Stimulated activated CD8-positive, alpha-beta memory T cell treated with anti-CD3 and anti-CD28 coated beads, Interleukin-7, amount 100 ng/mL, for 48 hours (primary cell): Measurements from ENCODE around the gene ARL2BP.

Experiments used
- DNase-seq, 2 donors: peaks; one replicate each; pipeline ENCODE4 v3.0.0-alpha.2; 2020; ENCODE audit warnings: low read depth in 1 of 2; ENCODE audit errors: extremely low read depth in 1 of 2

ARL2BP gene

DNA sequence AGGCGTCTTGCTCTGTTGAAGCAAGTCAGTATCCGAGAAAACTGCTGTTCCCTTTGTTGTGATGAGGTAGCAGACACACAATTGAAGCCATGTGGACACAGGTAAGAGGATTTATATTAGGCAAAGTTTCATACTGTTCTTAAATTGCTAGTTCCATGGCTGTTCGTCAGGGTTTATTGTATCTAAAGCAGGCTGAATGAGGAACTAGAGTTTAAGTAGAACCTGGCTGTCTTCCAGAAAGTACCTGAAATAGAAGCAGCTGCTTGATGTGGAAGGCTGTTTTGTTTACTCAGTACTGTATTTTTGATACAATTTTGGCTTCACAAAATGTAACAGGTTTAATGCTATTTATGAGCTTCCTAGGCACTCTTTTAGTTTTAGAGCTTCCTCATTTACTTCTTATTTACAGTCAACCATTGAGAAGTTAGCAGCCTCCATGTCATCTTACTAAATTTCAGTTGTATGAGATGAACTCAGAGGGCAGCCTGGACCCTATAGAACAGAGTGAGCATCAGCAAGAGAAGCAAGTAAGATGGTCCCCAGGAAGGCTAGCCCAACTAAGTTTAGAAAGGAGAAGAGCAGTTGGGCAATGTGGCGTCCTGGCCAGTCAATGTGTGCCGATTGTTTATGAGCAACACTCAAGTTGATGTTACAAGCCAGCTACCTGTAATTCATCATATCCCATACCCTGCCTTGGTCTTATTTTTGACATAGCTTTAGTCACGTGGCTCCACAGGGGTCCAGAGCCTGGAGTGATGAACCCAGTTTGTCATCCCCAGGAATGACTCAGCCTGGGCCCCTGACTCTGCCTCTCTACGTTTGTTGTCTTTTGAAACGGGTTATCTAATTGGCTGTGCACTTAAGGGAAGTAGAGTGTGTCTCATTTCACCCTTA lies 9.7 kb upstream of the ARL2BP start:
- peak in 1 of 2 donors; percentile 58 for DNase-seq

GRCh38 chr16:57236022-57236350 lies 9.1 kb upstream of the ARL2BP start:
- no peak for DNase-seq

- DNase-seq = no peak
Observed at GRCh38 chr16:57238682-57239081, 6.4 kb upstream of the ARL2BP start.

- DNase-seq = no peak
Observed at GRCh38 chr16:57239107-57239506, 6.0 kb upstream of the ARL2BP start.

DNA sequence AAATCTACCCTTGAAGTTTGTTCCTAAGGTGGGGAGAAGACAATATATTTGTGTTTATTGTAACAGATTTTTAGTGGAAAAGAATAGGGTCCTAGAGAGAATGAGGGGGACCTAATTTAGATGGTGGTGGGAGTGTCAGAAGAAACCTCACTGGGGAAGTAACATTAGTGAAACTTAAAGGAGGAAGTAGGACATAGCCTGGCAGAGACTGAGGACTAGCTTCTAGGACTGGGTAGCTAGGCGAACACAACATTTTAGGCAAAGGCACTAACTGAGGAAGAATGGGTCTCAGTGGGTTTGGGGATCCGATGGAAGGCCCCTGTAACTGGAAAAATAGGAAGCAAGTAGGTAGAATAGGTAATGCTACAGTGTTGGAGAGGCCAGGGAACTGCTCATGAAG lies 4.2 kb upstream of the ARL2BP start:
- DNase-seq = no peak

GRCh38 chr16:57242650-57243049 lies 2.4 kb upstream of the ARL2BP start:
- DNase-seq = no peak

DNA sequence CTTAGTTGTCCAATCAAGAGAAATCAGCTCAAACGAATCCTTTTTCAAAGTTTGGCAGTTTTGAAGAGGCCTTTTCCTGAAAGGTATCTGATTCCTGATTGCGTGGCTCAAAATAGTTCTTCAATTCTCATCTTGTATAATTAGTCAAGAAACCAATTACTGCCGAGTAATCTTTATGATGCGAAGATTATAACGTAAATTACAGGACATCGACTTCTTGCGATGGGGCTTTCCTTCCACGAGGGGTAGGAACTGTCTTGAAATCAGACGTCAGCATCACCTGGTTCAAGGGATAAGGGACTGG lies 644 bp upstream of the ARL2BP start:
- no peak for DNase-seq

- DNase-seq = no peak
Observed at GRCh38 chr16:57245472-57246113, 534 bp downstream of the ARL2BP start.

- DNase-seq = no peak
Observed at GRCh38 chr16:57251352-57251751, 6.3 kb downstream of the ARL2BP start.

DNA sequence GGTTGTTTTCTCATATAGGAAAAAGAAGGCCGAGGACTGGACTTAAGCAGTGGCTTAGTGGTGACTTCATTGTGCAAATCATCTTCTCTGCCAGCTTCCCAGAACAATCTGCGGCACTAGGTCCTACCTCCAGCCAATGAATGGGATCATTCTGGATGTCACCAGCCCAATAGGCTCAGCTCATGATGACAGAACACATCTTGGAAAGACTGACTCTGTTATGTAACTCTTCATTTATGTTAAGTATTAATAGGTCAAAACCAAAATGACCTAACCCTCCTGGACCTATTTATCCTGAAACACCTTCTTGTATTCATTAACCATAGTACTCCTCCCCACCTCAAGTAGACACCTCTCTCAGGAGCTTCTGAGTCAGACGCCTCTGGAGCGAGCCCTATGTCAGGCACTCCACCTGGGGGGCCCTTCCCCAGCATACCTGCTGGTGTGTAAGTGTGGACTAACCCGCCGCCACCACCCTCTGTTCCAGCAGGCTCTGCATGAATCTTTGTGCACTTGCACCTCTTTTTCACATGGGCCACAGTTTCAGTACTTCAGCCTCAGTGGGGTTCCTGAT lies 7.2 kb downstream of the ARL2BP start:
- DNase-seq = no peak

DNA sequence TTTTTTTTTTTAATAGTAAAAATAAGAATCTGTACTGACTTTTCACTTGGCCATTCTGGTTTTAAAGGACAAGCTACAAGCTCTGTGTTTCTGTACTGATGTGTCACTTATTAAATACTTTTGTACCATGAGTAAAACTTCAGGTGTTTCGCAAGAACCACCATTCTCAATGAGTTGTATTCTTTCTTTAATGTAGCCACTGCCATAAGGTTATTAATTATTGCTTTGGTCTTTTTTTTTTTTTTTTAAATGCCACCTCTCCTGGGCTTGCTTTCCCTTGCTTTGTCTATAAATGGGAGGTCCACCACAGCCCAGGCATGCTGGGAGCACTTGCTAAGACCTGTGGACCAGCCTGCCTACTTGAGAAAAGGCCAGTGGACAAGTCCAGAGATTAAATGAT lies 8.4 kb downstream of the ARL2BP start:
- DNase-seq = no peak

DNA sequence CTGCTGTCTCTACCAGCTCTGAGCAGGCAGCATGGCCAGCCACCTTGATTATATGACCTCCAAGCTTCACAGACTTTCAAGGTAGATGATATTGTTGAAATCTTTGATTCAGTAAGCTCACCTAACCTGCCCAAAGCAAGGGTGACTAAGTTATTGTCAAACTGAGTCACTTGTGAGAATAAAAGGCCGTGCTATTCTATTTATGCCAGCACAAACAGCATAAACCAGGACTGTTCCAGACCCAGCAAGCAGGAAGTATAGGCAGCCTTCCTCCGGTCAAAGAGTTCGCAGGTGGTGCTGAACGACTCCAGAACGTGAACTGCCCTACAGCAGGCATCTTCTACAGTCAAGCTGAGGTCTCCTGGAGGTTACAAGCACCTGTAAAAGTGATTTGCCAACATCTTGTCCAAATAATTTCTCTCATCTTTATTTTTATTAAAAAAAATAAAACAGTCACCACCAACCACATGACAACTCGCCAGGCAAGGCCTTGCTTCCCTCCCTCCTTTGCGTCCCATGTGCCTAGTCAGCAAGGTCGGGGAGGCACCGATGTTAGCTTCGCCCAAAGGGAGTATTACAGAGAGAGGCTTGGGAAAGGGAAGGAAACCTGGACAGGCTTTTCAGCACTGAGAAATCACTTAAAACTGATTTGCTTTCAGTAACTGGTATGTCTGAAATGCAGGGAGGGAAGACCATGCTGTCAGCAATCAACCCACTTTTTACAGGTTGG lies 10.8 kb downstream of the ARL2BP start:
- DNase-seq = no peak

- no peak for DNase-seq
Observed at GRCh38 chr16:57256601-57257395, 11.7 kb downstream of the ARL2BP start.

- DNase-seq = no peak
Observed at GRCh38 chr16:57257455-57258070, 12.5 kb downstream of the ARL2BP start.

DNA sequence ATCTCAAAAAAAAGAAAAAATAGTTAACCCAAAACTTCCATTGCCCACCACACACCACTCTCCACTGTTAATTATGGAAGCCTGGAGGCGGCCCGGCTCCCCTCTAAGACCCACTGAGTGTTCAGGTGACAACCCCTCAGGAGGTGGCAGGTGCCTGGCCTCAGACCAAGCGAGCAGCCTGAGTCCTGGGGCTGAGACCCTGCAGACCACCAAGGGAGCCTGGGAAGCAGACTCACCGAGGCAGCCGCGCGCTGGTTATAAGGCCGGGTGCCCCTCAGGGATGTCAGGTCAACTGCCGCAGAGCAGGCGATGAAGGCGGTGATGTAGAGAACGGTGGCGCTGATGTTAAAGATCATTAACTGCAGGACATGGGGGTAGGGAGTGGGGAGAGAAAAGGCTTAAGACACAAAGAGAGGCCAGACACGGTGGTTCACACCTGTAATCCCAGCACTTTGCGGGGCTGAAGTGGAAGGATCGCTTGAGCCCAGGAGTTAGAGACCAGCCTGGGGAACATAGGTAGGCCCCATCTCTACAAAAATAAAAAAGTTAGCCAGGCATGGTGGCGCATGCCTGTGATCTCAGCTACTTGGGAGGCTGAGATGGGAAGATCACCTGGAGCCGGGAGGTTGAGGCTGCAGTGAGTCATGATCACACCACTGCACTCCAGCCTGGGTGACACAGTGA lies 13.3 kb downstream of the ARL2BP start:
- no peak for DNase-seq

DNA sequence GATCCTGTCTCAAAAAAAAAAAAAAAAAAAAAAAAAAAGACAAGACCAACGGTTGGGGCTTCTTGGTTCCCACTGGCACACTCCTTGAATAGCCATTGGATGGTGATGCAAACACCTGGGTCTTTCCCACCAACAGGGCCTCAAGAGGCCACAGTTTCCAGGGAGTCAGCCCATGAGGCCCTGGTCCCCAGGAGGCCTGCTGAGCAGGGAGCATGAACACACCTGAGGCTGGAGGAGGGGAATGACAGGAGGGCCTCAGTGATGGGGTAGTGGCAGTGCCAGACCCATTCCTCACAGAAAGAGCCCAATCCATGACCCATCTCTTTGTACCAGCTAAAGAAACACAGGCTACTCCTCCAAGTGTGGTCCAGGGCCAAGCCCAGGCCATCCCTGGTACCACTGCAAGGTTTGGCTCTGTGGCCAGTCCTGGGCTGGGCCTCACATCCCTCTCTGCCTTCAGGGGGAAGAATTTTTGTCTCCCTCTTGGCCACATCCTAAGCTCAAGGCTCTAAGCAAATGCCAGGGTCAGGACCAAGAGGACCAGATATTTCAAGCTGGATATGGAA lies 13.9 kb downstream of the ARL2BP start:
- DNase-seq = no peak

DNA sequence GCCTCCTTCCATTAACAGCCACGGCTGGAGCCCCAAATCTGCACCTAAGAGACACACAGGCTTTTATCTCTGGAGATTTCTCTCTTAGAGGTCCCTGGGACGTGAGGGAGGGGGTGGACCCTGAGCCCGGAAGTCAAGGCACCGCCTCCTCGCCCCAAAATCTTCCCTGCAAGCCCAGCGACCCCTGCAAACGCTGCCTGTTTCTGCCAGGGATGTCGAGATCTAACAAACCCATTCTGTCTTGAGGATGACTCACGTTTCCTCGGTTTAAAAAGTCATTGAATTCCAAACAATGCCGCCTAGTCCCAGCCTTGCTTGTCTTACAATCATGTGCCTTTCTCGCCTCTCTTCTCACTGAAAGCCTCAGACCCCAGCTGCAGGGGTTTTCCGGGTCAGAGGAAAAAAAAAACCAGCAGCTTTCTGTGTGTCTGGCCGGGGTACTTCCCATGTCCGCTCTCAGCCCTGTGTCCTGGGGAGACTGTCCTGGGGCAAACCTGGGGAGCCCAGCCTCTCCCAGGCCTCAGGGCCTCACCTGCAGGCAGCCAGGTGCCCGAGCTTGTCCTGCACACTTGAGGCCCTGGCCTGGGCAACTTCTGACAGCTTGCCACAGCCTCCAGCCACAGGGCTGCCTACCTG lies 15.4 kb downstream of the ARL2BP start:
- no peak for DNase-seq

DNA sequence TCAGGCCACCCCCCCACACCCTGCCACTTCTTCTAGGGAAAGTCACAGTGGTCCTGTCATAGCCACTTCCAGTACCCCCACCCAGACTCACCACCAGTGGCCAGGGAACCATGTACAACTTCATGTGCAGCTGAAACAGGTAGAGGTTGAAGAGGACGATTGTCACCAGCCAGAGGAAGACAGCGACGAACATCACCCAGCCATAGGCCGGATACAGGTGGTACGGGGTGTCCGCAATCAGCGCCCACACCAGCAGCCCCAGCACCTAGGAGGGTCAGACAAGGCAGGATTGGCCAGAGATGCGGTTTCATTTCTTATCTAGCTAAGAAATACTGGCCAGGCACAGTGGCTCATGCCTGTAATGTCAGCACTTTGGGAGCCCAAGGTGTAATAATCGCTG lies 16.7 kb downstream of the ARL2BP start:
- DNase-seq = no peak
